GM19351 (cell line): ENCODE measurements around the gene NFS1.
"Not testable (repeated sequence)": the region's sequence is repeated elsewhere in the genome, so short reads cannot be mapped to it uniquely, and the experiment has no call there.

ENCODE experiments used
- ATAC-seq: cut with Tn5 transposase; IDR thresholded peaks from one replicate; pipeline ENCODE4 v1.9.1; 2021; ENCODE audit warnings: mild to moderate bottlenecking, moderate library complexity; ENCODE audit not compliant: unreplicated experiment

The NFS1 gene

DNA sequence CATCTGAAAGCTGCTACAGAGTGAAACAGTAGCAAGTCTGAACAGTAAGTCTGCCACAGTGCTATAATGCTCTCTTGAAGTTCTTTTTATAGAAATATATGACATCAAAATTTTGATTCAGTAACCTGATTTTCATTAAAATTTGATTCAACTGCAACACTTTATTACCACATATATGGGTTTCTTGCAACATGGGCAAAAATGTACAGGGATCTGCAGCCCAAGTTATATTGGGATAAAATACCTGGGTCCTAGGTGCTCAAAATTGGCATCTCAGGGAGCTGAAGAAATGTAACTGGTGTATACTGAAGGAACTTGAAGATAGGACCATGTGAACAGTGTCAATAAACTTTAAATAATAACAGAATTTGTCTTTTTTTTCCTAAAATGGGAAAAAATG is 10.9 kb upstream of the NFS1 start:
- ATAC-seq: no peak

DNA sequence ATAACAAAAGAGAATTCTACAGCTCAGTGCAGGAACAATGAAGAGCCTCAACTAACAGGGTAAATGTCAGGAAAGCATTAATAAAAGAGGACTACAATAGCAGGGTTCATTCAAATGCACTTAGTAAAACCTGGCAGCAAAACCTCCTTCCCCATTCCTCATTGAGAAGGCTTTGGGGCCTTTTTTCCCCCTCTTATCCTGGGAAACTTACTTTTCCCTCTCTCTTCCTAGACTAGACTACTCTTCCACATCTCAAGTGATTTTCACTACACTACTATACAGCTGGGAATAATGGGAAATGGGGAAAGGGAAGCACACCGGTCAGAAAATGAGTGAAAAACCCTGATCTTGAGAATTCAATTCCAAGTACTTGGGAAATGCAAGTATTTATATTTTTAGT is 10.1 kb upstream of the NFS1 start:
- no peak for ATAC-seq

DNA sequence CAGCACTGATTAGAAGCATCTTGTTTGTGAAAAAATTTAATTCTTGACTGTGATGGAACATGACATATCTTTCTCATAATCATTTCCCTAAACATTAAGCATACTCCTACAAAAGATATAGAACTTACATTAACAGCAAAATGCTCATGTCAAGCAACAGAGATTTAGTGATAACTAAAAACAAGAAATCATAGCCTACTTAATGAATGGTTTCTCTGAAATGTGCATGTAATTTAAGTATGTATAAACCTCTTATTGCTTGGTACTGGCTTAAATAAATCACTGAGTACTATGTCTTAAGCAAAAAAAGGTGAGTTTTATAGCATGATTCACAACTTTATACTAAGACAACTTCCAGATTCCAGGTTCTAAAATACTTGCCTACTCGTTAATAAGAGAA is 9.3 kb upstream of the NFS1 start:
- ATAC-seq: no peak

DNA sequence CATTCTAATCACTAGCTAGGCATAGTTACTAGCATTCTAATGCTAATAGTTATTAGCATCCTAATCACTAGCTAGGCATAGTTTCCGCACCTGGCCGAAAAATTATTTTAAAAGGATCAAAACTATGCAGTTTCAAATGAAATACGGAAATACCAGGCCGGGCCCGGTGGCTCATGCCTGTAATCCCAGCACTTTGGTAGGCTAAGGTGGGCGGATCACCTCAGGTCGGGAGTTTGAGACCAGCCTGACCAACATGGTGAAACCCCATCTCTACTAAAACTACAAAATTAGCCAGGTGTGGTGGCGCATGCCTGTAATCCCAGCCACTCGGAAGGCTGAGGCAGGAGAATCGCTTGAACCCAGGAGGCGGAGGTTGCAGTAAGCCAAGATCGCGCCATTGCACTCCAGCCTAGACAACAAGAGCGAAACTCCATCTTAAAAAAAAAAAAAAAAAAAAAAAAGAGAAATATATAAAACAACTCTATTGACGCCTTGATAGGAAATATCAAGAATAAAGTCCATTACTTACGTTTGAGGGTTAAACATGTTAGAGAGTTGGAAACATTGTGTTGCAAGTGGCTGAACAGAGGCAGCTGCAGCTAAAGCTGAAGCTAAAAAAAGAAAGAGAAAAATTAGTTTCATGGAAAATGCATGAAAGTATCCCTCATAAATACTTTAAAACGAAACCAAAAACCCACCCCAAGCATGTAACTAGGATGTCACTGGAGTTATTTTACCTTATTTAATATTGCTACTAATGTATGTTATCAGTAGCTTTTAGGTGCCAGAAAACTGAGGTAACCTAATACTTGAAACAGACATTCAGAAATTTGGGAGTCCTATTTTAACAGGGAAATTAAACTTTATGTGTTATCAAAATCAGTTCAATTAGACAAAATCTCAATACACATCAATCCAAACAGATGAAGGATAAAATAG is 7.7 kb upstream of the NFS1 start:
- not testable (repeated sequence) for ATAC-seq

DNA sequence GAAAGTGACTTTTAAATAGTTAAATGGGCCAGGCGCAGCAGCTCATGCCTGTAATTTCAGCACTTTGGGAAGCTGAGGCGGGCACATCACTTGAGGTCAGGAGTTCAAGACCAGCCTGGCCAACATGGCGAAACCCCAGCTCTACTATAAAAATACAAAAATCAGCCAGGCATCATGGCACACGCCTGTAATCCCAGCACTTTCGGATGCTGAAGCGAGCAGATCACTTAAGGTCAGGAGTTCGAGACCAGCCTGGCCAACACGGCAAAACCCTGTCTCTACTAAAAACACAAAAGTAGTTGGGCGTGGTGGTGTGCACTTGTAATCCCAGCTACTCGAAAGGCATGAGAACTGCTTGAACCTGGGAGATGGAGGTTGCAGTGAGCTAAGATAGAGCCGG is 6.7 kb upstream of the NFS1 start:
- ATAC-seq: not testable (repeated sequence)

DNA sequence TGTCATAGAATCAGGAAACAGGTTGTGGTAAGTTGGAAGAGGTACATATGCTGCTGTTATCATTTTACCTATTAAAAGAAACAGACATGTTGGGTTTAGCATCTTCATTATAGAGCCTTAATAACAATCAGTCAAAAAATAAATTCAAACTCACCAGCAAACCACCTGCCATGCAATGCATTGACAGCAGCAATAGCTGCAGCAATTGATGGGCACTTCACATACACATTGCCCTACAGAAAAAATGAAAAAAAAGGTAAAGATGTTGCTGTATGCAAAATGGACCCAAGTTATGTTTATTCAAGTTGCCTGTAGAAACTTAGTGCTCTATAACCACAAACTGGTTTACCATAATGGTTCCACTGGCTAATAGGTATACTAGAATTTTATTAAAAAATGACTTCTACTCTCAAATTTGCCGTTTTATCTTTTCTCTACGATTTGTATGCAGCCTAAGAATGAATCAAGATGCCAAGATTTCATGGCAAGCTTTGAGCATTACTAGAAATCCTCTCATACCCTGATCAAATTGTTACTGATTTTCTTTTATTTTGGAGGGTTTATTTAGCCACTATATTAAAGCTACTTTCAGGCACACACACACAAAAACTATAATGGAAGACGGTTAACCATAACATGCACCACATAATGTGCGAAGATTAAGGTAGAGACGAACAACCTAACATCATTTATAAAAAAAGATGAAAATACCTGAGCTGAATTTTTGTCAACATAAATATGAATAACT is 5.5 kb upstream of the NFS1 start:
- ATAC-seq: no peak

DNA sequence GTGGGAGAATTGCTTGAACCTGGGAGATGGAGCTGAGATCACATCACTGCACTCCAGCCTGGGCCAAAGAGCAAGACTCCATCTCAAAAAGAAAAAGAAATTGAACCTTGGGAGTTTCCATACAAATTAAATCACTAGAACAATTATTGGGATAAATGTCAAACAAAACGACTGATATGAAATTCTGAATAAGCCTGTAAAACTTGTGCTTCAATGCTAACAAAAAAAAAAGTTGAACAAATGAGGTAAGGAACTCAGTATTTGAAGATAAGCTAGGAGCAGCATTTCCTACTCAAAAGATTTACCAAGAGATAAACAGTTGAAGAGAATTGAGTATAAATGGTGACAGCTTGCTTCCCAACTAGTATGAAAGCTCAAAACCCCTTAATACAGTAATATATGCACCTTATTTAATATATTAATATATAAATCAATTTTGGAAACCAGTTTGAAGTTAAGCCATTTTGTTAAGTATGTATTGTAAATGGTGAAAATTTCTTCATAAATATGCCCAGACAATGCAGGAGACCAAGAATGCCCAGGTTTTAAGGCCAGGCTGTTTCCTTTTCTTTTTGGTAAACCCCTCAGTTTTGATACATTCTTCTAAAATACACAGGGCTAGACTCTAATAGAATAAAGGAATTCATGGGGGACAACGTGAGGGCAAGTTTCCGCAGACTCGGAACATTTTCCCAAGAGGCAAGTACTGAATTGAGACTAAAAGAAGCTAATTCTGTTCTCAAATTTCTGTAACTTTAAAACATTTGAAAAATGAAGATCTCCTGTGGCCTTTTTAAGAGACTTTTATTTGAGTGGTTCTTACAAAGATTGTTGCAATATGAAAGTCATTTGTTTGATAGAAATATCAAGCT is 3.9 kb upstream of the NFS1 start:
- no peak for ATAC-seq

DNA sequence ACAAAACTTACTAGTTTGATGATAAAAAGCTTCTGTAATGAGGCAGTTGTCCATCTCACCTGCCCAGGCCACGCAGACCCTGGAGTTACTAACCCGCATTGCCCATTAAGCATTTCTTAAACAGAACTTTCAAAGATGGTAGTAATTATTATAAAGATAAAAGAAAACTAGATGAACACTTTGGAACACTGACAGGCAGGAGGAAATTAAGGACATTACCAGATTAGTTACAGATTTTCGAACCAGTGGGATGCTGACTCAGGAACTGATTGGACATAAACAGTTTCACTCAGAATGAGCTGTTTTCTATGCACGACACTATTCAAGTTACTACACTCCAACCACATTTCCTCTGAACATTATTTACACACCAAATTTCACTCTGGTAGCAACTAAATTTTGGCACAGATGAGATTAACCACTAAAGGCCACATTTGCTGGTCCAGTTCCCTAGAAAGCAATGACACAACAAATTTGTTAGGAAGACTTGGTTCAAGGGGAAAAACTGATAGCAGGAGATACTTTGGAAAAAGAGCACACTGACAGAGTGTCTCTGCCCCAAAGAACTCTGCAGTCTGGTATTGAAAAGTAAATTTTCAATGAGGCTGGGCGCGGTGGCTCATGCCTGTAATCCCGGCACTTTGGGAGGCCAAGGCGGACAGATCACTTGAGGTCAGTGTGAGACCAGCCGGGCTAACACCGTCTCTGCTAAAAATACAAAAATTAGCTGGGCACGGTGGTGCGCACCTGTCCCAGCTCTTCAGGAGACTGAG is 3.1 kb upstream of the NFS1 start:
- ATAC-seq: no peak

DNA sequence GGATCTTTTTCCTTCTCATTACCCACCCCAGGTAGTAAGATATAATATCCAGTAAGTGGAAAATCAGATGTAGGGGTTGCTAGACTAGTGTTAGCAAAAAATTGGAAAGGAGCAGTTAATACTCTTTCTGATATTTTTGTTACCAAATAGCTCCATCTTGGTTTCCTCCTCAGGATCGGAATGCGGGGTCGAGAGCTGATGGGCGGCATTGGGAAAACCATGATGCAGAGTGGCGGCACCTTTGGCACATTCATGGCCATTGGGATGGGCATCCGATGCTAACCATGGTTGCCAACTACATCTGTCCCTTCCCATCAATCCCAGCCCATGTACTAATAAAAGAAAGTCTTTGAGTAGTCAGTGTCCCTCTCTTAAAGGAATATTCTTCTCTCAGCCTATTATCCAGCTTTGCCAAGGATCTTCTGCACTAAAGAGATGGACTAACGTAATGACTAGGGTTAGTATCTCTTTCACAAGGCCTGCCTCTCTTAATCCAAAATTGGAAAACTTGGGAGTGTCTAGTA is 1.5 kb upstream of the NFS1 start:
- ATAC-seq: no peak

DNA sequence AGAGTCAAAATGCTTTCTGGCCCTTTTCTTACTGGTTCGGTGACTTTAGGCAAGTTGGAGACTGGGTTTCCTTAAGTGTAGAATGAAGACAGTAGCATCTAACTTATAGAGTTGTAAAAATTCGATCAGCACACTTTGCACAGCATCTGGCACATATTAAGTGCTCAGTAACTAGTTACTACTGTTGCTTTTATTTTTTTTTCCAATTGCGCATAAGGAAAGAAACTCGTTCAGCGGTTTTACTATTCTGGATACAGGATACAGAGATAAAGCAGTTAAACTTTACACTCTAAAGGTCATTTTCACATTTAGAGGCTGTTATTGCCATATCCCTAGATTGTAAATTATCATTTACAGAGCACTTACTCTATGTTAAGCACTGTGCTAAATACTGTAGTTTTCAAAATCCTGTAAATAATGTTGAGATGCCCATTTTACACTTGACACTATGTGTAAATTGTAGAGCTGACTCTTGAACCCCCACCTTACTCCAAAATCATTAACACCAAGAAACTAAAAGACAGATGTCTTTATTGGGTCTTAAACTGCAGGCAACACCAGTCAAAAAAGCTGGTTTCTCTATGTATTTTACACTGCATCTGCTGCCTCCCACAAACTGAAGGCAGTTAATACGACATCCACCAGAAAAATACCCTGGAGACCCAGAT is 939 bp upstream of the NFS1 start:
- no peak for ATAC-seq

DNA sequence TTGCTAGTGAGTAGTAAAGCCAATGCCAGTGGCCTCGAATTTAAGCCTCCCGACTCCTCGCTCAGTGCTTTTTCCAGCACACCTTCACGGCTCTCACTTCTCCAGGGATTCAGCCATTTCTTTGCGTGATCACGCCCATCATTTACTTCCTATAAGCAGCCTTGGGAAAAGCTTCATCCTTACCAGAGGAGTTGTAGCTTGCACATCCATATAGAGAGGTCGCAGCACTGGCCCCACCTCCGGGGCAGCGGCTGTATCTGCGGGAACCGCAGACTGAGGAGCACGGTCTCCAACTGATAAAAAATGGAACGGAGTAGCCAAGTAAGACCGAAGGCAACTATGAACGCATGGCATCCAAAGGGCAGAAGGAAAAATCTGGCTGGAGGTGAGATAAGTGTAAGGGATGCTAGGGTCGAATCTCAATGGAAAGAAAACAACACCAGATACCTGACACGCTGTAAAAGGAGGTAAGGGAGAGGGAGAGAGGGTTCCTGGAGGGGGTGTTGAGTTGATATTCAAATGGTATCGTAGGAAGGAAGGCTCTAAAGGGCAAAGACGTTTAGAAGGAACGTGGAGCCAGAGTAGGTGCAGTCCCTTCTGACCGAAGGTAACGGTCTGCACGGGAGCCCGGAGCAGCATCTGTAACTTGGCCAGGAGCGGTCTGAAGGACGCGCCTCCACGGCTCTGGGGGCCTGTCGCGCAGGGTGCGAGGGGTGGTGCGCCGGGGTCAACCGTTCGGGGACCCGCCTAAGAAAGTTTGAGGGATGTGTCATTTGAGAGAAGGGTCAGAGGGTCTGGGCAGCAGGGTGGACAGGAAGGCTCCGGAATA is 640 bp downstream of the NFS1 start:
- ATAC-seq: peak; percentile 28

DNA sequence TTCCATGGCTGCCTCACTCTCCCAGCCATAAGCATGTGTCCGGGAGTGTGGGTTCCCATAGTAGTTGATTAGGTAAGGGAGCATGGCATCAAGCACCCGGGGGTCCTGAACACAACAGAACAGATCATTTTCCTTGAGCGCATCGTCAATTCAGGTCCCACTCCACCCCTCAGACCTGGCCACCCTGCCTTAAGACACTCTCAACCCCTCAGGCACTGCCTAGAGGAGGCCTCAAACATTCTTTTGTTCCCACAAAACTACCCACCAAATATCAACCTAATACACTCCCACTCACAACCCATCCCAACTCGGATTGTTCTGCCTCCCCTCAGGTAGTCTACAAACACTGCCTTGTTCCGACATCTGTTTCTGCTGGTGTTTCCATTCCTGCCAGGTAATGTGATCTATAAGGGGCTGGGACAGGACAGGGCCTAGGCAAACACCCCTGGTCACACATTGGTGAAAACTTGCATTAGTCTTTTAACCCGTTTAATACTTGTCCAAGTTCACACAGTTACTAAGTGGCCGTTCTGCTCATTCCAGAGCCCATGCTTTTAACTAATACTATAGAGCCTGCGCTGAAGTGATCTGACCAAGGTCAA is 1.4 kb downstream of the NFS1 start:
- ATAC-seq: no peak

DNA sequence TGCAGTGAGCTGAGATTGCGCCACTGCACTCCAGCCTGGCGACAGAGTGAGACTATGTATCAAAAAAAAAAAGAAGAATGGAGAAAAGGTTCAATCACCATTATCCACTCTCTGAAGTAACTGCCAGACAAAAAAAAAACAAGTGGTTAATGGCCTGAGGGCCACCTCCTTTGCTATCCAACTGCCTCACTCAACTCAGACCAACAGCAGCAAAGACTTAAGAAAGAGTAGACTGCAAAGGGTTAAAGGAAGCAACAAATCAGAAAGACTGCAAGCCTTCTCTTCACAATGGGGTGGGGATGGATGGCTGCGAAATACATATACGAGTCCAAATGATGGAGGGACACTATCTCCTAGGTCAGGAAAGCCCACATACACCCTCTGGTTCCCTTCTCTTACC is 3.2 kb downstream of the NFS1 start:
- no peak for ATAC-seq

DNA sequence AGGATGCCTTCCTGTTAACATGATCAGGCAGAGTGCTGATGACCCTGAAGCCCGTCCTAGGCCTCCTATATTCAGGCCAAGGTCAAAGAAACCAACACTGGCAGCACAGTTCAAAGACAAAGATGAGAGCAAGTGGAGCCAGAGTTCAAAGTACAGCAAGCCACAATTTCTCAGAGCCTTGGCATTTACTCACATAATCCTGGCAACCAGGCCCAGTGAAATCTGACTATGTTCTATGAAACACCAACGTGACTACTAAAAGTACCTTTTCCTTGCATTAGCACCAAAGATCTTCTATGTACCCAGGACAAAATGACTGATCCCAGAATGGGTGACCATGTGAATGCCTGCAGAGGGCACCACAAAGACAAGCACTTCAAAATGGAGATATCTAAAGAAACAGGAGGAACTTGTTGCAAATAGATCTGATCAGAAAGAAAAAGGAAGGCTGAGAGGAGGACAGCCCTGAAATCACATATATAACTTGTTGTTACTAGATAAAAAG is 3.9 kb downstream of the NFS1 start:
- ATAC-seq: no peak

DNA sequence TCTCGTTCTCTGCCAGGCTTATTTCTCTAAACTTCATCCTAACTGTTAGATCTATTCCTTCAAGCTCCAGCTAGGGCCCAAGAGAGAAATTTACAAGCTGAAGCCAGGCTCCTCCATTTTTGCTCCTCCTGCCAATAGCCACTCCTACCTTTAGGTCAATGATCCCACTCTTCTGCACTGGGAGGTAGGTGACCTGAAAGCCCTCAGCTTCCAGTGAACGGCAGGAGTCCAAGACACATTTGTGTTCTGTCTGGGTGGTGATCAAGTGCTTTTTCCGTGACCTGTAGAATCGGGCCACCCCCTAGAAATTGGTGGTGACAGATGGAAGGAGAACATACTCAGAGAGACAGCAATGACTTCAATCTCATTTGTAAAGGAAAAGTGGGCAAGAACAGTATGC is 8.9 kb downstream of the NFS1 start:
- ATAC-seq: no peak

DNA sequence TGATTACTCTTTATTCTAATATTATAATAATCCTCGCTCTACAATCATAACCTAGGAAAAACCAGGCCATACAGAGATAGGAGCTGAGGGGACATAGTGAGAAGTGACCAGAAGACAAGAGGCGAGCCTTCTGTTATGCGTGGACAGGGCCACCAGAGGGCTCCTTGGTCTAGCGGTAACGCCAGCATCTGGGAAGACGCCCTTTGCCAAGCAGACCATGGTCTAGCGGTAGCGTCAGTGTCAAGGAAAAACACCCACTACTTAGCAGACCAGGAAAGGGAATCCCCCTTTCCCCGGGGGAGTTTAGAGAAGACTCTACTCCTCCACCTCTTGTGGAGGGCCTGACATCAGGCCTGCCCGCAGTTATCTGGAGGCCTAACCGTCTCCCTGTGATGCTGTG is 12.3 kb downstream of the NFS1 start:
- not testable (repeated sequence) for ATAC-seq

DNA sequence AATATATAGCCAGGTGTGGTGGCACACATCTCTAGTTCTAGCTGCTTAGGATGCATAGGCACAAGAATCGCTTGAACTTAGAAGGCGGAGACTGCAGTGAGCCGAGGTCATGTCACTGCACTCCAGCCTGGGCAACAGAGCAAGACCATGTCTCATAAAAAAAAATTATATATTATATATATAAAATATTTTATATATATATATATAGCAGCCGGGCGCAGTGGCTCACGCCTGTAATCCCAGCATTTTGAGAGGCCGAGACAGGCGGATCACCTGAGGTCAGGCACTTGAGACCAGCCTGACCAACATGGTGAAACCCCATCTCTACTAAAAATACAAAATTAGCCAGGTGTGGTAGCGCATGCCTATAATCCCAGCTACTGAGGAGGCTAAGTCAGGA is 13.8 kb downstream of the NFS1 start:
- not testable (repeated sequence) for ATAC-seq

DNA sequence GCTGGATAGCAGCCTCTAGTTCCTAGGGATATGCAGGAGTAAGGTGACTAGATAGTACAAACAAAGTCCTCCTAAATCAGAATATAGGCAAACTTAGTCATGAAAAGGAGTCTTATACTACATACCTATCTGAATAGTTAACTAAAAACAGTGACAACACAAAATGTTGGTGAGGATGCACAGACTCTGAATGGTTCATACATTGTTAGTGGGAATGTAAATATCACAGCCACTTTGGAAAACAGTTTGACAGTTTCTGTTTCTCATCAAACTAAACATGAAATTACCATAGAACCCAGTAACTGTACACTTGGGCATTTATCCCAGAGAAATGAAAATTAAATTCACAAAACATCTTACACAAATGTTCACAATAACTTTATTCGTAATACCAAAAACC is 17.2 kb downstream of the NFS1 start:
- ATAC-seq: no peak
